Stimulated activated CD8-positive, alpha-beta memory T cell treated with anti-CD3 and anti-CD28 coated beads, Interleukin-2, amount 100 ng/mL, for 48 hours (primary cell): ENCODE data around the gene BSCL2.
"Not testable (repeated sequence)": the region's sequence is repeated elsewhere in the genome, so short reads cannot be mapped to it uniquely, and the experiment has no call there.

ENCODE experiments used
- DNase-seq, 2 donors: peaks; one replicate each; pipeline ENCODE4 v3.0.0-alpha.2; 2020; ENCODE audit warnings: low read depth in 2 of 2

Gene BSCL2

GRCh38 chr11:62707277-62707861 is at the start of gene BSCL2, which contains the start of gene GNG3:
Gene BSCL2, minus strand, starts transcription at chr11:62707424. Its CDS starts 229 bp downstream, at chr11:62707195.
Gene GNG3, plus strand, starts transcription at chr11:62707676. Its CDS starts 620 bp downstream, at chr11:62708296.
- DNase-seq, result no peak

GRCh38 chr11:62755086-62755615 is 47.9 kb upstream of the BSCL2 start:
- DNase-seq, result no peak

DNA sequence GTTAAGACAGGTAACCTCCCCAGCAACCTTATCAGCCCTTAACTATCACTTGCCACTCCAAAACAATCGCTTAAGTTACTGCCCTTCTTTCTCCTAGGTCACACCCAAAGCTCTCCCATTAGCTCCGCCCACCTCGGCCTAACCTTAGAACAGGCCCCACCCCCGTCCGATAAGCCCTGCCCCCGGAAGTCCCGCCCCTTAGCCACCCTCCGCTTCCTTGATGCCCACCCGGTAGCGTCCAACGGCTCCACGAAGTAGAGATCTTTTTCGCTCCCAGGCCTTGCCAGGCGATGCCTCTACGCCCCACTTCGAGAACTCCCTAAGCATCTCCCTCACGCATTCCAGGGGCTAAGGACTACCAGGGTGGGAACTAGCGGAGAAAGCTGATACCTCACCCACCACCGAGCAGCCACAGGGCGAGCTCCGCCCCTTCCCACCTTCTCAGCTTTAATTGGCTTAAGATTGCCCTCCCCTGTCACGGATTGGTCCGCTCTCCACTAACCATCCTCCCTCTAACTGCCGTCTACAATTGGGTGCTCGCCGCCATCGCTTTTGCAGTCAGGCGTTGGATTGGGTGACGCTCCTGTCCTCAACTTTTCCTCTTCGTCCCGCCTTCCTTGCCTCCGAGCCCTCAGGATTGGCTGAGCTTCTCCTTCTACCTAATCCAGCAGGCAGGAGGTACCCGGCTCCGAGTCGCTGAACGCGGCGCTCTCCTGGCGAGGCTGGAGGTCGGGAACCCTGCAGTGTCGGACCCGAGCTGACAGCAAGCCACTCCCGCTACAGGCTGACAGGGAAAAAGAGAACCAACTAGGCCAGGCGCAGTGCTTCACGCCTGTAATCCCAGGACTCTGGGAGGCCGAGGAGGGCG is 46.7 kb upstream of the BSCL2 start, which contains the start of gene ZBTB3:
ZBTB3 (minus strand) TSS at position 425 of the 868 bp plus-strand sequence. CDS start 496 bp downstream, outside the sequence.
- DNase-seq, result peak; percentile 92 to 96

DNA sequence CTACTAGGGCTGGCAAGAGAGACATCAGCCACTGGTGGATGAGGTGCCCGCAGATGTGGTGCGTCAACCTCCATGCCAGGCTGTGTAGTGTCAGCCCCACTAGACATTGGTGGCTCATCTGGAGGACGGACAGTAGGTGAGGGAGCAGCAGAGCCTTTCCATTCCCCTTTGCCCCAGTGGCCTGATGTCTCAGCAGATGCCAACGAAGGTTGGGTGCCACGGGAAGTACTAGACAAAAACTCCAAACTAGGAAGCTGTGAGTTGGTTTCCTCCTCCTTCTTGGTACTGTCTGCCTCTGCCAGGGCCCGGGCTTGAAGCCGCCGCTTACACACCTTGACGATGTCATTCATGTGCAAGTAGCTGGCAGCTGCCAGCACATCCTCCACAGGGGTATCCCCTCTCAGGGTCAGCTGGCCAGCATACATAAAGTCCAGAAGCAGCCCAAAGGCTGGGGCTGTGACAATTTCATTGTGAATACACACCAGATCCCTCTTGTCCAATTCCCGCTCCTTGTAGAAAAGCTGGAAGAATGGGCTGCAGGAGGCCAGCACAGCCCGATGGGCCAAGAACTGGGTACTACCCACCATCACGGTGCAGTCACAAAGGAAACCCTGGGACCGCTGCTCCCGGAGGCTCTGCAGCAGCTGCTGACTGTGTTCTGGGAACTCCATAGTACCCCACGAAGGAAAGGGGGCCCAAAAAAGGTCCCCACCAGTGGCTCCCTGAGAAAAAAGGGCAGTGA is 45.9 kb upstream of the BSCL2 start:
- no peak for DNase-seq

- no peak for DNase-seq
Measured at GRCh38 chr11:62752177-62752785, 45.1 kb upstream of the BSCL2 start.

DNA sequence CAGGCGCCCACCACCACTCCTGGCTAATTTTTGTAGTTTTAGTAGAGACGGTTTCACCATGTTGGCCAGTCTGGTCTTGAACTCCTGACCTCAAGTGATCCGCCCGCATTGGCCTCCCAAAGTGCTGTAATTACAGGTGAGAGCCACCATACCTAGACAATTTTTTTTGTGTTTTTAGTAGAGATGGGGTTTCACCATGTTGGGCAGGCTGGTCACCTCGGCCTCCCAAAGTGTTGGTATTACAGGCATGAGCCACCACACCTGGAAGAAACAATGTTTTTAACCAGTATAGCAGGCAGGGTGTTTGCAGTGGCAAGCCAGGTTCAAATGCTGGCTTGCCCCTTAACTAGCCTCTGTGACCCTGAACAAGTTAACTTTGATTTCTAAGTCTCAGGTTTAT is 42.7 kb upstream of the BSCL2 start:
- not testable (repeated sequence) for DNase-seq

DNA sequence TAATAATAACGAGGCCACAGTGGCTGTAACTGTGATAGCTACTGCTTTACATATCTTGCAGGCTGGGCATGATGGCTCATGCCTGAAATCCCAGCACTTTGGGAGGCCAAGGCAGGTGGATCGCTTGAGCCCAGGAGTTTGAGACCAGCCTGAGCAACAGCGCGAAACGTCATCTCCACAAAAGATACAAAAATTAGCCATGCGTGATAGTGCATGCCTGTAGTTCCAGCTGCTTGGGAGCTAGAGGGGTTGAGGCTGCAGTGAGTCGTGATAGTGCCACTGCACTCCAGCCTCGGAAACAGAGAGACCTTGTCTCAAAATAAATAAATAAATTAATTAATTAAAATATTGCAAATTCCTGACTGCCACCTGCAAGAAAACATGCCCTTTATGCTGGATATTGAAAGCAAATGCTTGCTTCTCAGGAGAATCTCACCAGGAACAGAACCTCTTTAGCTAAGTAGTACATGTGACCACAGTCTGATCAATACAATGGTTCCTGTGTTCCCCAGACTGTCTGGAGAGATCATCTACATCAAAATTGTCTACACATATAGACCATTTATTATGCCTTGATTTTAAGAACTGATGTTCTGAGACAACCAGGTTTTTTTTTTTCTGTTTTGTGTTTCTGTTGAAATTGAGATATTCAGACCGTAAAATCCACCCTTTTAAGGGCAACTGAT is 40.4 kb upstream of the BSCL2 start:
- DNase-seq, result no peak

DNA sequence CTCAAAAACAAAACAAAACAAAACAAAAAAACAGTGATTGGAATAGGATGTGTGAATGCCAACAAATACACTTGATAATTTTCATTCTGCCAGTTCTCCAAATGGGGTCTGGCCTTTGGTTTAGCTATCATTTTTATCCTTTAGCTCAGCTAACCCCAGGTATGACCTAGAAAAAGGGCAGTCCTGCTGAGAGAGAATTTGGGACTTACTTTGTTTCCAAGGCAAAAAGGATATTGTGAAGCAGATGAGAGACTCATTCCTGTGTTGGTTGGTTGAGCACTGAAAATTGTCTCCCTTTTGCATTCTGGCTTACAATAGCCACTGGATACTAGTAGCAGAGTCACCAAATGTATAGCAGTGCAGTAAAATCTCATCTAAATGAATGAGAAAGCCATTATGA is 30.0 kb upstream of the BSCL2 start:
- no peak for DNase-seq

DNA sequence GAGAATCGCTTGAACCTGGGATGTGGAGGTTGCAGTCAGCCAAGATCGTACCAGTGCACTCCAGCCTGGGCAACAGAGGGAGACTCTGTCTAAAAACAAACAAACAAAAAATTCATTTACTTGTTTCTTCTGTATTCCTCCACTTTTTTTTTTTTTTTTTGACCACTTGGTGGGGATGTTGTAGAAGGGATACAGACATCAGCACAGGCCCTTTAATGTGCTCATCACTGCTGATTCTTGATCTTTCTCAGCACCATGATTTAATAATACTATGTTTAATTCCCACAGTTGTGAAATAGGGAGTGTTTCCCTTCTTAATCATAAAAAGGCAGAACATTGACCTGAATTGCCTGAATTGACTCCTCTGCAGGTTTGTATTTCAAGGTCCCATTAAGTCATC is 25.6 kb upstream of the BSCL2 start:
- no peak for DNase-seq

- not testable (repeated sequence) for DNase-seq
Measured at GRCh38 chr11:62730076-62730475, 22.9 kb upstream of the BSCL2 start.

GRCh38 chr11:62728171-62728988 is 21.2 kb upstream of the BSCL2 start, which contains the start of gene TTC9C:
Gene TTC9C, plus strand, starts transcription at chr11:62728486. Its CDS starts 363 bp downstream, at chr11:62728849.
- peak; percentile 72 to 77 for DNase-seq

GRCh38 chr11:62727872-62728170 is 20.6 kb upstream of the BSCL2 start:
- DNase-seq, result peak; percentile 60 to 73

DNA sequence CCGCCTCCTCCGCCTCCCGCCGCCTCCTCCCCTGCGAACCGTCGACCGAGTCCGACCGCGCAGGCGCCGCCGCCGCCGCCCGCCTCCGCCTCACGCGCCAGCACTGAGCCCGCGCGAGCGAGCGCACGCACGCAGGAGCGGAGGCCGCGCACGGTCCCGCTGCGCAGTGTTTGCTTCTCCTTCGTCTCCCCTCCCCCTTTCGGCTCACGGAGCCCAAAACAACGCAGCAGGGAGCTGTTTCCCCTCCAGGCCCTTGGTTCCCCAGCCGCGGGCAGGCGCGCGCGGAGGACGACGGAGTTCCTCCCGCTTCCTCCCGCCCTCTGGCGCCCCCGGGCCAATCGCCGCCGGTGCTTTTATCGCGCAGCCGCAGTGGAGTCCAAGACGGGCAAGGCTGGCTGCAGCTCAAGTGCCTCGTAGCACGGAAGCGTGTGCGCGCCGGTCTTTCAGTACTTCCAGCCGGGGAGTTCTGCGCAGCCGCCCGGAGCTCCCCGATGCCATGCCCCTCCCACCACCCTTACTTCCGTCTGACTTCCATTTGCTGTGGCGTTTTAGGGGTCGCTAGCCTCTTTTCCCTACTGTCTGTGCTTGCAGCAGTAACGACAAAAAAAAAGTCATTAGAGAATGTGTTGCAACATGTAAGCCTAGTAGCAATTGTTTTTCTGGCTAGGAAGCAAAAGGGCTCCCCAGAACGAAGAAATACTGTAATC is 20.1 kb upstream of the BSCL2 start, which contains the start of gene HNRNPUL2:
HNRNPUL2 (minus strand) TSS at position 293 of the 707 bp plus-strand sequence. CDS start 301 bp downstream, outside the sequence.
- peak; percentile 96 to 99 for DNase-seq

- peak in 1 of 2 donors; percentile 24 for DNase-seq
Measured at GRCh38 chr11:62726915-62727164, 19.6 kb upstream of the BSCL2 start.

GRCh38 chr11:62726156-62726914 is 19.1 kb upstream of the BSCL2 start:
- DNase-seq, result no peak

GRCh38 chr11:62725646-62726045 is 18.4 kb upstream of the BSCL2 start:
- DNase-seq, result no peak

GRCh38 chr11:62724171-62724570 is 16.9 kb upstream of the BSCL2 start:
- DNase-seq, result no peak

GRCh38 chr11:62721994-62722393 is 14.8 kb upstream of the BSCL2 start:
- no peak for DNase-seq
